Smooth muscle cell (in vitro differentiated cells): ENCODE results near the gene UNC119B. TPM values are rescaled to one million over a fixed set of nuclear protein-coding genes. Genes with fewer than 3 reads are reported as not detected.
A peak's percentile ranks its signal among the peaks of the same experiment; 100 is the strongest.

Experiments
- DNase-seq: peaks from one replicate; lab custom pipeline; 2025; ENCODE audit not compliant: unreplicated experiment; lab: John Stamatoyannopoulos, UW
- H2AFZ ChIP-seq: fragments of 200-600 bp; sonication (generic); 2 replicates; pipeline ENCODE4 v1.6.0; 2016; ENCODE audit warnings: antibody characterized with exemption, low read depth, mild to moderate bottlenecking
- H3F3A ChIP-seq: fragments of 200-600 bp; sonication (generic); 2 replicates; pipeline ENCODE4 v1.6.0; 2017; ENCODE audit warnings: antibody characterized with exemption, low read depth
- H3K27ac ChIP-seq: fragments of 200-600 bp; sonication (generic); 2 replicates; pipeline ENCODE4 v1.5.1; 2016; ENCODE audit warnings: low read depth, mild to moderate bottlenecking
- H3K27me3 ChIP-seq: fragments of 200-600 bp; sonication (generic); 2 replicates; pipeline ENCODE4 v1.6.1; 2016; ENCODE audit warnings: low read depth, mild to moderate bottlenecking
- H3K36me3 ChIP-seq: fragments of 200-600 bp; sonication (generic); 2 replicates; pipeline ENCODE4 v1.5.1; 2016; ENCODE audit warnings: low read depth
- H3K4me1 ChIP-seq: fragments of 200-600 bp; sonication (generic); 2 replicates; pipeline ENCODE4 v1.5.1; 2016; ENCODE audit warnings: low read depth
- H3K4me2 ChIP-seq: fragments of 200-600 bp; sonication (generic); 2 replicates; pipeline ENCODE4 v1.6.0; 2016; ENCODE audit warnings: mild to moderate bottlenecking
- H3K4me3 ChIP-seq: fragments of 200-600 bp; sonication (generic); 2 replicates; pipeline ENCODE4 v1.5.1; 2016; ENCODE audit warnings: mild to moderate bottlenecking
- H3K79me2 ChIP-seq: fragments of 200-600 bp; sonication (generic); 2 replicates; pipeline ENCODE4 v1.6.0; 2016; ENCODE audit warnings: low read depth, mild to moderate bottlenecking
- H3K9ac ChIP-seq: fragments of 200-600 bp; sonication (generic); 2 replicates; pipeline ENCODE4 v1.6.0; 2016; ENCODE audit warnings: low read depth
- H3K9me3 ChIP-seq: fragments of 200-600 bp; sonication (generic); replicated peaks from 2 replicates; pipeline ENCODE4 v1.5.1; 2016; ENCODE audit warnings: low read depth
- H4K20me1 ChIP-seq: fragments of 200-600 bp; sonication (generic); 2 replicates; pipeline ENCODE4 v1.6.0; 2016; ENCODE audit warnings: low read depth
- CTCF ChIP-seq: fragments of 200-600 bp; sonication (generic); IDR thresholded peaks from 2 replicates; pipeline ENCODE4 v1.5.1; 2017; ENCODE audit warnings: borderline replicate concordance, mild to moderate bottlenecking, antibody characterized with exemption; ENCODE audit not compliant: insufficient read depth, poor library complexity, severe bottlenecking
- WGBS: methylation state at CpG from one replicate; pipeline ENCODE4 v1.1.7; 2016; ENCODE audit warnings: low lambda C conversion rate; 5-methylcytosine and 5-hydroxymethylcytosine counted together
- polyA plus RNA-seq: library from polyadenylated mRNA; unstranded; fragments of >200 nt; fragmentation: Nextera tagmentation; extraction: Ambion mirVana; gene quantifications from 2 replicates; pipeline ENCODE4 v1.2.1, GENCODE V29; 2016
- total RNA-seq: library from RNA; depleted of rRNA; stranded (reverse); fragments of >200 nt; gene quantifications from 2 replicates; pipeline ENCODE4 v1.2.3, GENCODE V29; 2014

UNC119B gene
- total and polyA plus RNA-seq, 2 experiments from 2014 or later = 9.8 to 18.9 TPM

GRCh38 chr12:120767071-120768024 lies 57.1 kb downstream of the UNC119B start:
- Histone ChIP-seq H4K20me1 (no peaks in the 10 kb centered on the region), H3K9ac (no peak overlapping the region), H3K9me3 (no peaks in the 10 kb centered on the region), H3K4me1 (peaks cover 6% of the 10 kb centered on the region), H3K27ac (peak overlapping the region; percentile 1), H3K4me3 (no peak overlapping the region), H2AFZ (no peak overlapping the region), H3K4me2 (no peak overlapping the region), H3F3A (peaks cover 11% of the 10 kb centered on the region), H3K36me3 (peaks cover 4% of the 10 kb centered on the region), H3K79me2 (no peaks in the 10 kb centered on the region), H3K27me3 (no peaks in the 10 kb centered on the region)
- WGBS = 91% methylated on average over 11 of the region's 11 CpGs
- no peak for TF ChIP-seq CTCF
- DNase-seq = no peak

DNA sequence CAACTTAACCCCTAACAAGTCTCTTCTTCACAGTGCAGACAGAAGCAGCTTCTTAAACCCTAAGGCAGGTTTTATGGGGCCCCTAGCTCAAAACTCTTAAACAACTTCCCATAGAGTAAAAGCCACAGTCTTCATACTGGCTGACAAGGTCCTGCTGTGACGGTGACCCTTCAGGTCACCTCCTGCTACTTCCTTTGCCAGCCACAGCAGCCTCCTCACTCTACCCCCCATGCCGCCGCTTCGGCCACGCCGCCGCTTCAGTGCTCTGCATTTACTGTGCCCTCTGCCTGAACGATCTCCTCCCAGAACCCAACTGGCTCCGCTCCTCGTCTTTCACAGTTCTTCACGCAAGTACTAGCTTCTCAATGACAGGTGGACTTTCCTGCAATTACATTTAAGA lies 60.8 kb downstream of the UNC119B start:
- peaks cover 4% of the 10 kb centered on the region for H3K36me3 ChIP-seq
- no peak overlapping the region for H3K4me3 ChIP-seq
- no peak for TF ChIP-seq CTCF
- H3K27ac ChIP-seq = no peak overlapping the region
- H3F3A ChIP-seq = peaks cover under 1% of the 10 kb centered on the region
- no peaks in the 10 kb centered on the region for H3K79me2 ChIP-seq
- no peak overlapping the region for H3K9ac ChIP-seq
- H3K9me3 ChIP-seq = no peaks in the 10 kb centered on the region
- peaks cover 16% of the 10 kb centered on the region for H4K20me1 ChIP-seq
- no peak overlapping the region for H2AFZ ChIP-seq
- H3K4me1 ChIP-seq = peaks cover 6% of the 10 kb centered on the region
- DNase-seq = no peak
- no peak overlapping the region for H3K4me2 ChIP-seq
- WGBS = 92% methylated on average over 11 of the region's 11 CpGs
- H3K27me3 ChIP-seq = no peaks in the 10 kb centered on the region

Other genes starting within 250 kb of the UNC119B start
- gene SRSF9, start 240.7 kb upstream of the UNC119B start, total RNA-seq = 133 and 148 TPM in 2 replicates
- 264 and 289 TPM in 2 replicates for gene SRSF9, start 240.7 kb upstream of the UNC119B start, polyA plus RNA-seq
- gene DYNLL1, start 214.3 kb upstream of the UNC119B start, total RNA-seq = 403 and 502 TPM in 2 replicates
- 497 and 616 TPM in 2 replicates for gene DYNLL1, start 214.3 kb upstream of the UNC119B start, polyA plus RNA-seq
- 32.5 and 34.7 TPM in 2 replicates for gene COQ5, start 181.3 kb upstream of the UNC119B start, total RNA-seq
- 39.9 and 46.9 TPM in 2 replicates for gene COQ5, start 181.3 kb upstream of the UNC119B start, polyA plus RNA-seq
- 49.0 and 63.2 TPM in 2 replicates for gene RNF10, start 176.1 kb upstream of the UNC119B start, total RNA-seq
- 115 and 134 TPM in 2 replicates for gene RNF10, start 176.1 kb upstream of the UNC119B start, polyA plus RNA-seq
- gene POP5, start 129.1 kb upstream of the UNC119B start, total RNA-seq = 21.8 and 25.8 TPM in 2 replicates
- gene POP5, start 129.1 kb upstream of the UNC119B start, polyA plus RNA-seq = 40.4 and 57.5 TPM in 2 replicates
- not detected in 2 replicates for gene CABP1, start 69.8 kb upstream of the UNC119B start, total RNA-seq
- 0.50 TPM in 1 of 2 replicates, not detected in the other for gene CABP1, start 69.8 kb upstream of the UNC119B start, polyA plus RNA-seq
- 70.7 and 92.5 TPM in 2 replicates for gene MLEC, start 23.3 kb upstream of the UNC119B start, total RNA-seq
- gene MLEC, start 23.3 kb upstream of the UNC119B start, polyA plus RNA-seq = 220 and 230 TPM in 2 replicates
- gene ACADS, start 15.4 kb downstream of the UNC119B start, total RNA-seq = 3.7 and 6.0 TPM in 2 replicates
- gene ACADS, start 15.4 kb downstream of the UNC119B start, polyA plus RNA-seq = 14.0 and 14.3 TPM in 2 replicates
- gene SPPL3, start 193.9 kb downstream of the UNC119B start, total RNA-seq = 14.7 and 27.0 TPM in 2 replicates
- 22.5 and 41.1 TPM in 2 replicates for gene SPPL3, start 193.9 kb downstream of the UNC119B start, polyA plus RNA-seq